Measurements from ENCODE around the gene RGL3.

GRCh38 chr19:11435833-11436313 is 16.8 kb upstream of the RGL3 start:
- TF ChIP-seq ZNF274 (IDR thresholded peaks at IDR 0.05; ENCODE audit: low read depth, low read length) (no peak), SUZ12 (IDR thresholded peaks at IDR 0.05; ENCODE audit: extremely low read depth, insufficient read depth, insufficient read length) (no peak), YY1 (IDR thresholded peaks at IDR 0.05; ENCODE audit: insufficient read depth, insufficient read length) (no peak)

Measured in NT2/D1 (cell line).